GM19468 (cell line): Measurements from ENCODE around the gene CNBD2.
"Not testable (repeated sequence)": the region's sequence is repeated elsewhere in the genome, so short reads cannot be mapped to it uniquely, and the experiment has no call there.

ENCODE experiments used
- ATAC-seq: cut with Tn5 transposase; IDR thresholded peaks from one replicate; pipeline ENCODE4 v1.9.1; 2021; ENCODE audit warnings: mild to moderate bottlenecking, moderate library complexity, moderate number of reproducible peaks; ENCODE audit not compliant: unreplicated experiment; ENCODE audit errors: extremely low read depth

CNBD2 gene

GRCh38 chr20:35967979-35968640 is at the start of gene CNBD2:
TSS of gene CNBD2 (plus strand) at chr20:35968590. CDS start at chr20:35968763, 173 bp downstream.
- no peak for ATAC-seq

- ATAC-seq: no peak
Observed at GRCh38 chr20:35920523-35920922, 47.9 kb upstream of the CNBD2 start.

- ATAC-seq: no peak
Observed at GRCh38 chr20:35929301-35929700, 39.1 kb upstream of the CNBD2 start.

DNA sequence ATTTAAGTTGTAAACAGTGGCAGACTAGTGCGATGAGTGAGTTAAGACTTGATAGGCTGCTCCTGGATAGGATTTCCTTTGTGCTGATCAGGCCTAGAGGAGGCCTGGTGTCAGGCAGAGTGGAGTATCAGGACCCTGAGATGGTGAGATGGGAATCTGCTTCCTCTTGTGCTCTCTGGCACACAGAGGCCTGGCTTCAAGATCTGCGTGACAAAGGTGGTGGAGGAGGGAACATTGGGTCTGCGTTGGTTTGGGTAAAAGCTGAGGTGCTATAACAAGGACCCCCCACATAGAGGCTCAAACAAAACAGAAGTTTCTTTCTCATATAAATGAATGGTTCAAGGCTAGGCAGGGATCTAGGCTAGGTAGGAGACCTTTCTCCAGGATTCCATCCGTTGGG is 34.3 kb upstream of the CNBD2 start:
- ATAC-seq: no peak

- no peak for ATAC-seq
Observed at GRCh38 chr20:35939264-35939663, 29.1 kb upstream of the CNBD2 start.

GRCh38 chr20:35941620-35942019 is 26.8 kb upstream of the CNBD2 start:
- ATAC-seq: no peak

DNA sequence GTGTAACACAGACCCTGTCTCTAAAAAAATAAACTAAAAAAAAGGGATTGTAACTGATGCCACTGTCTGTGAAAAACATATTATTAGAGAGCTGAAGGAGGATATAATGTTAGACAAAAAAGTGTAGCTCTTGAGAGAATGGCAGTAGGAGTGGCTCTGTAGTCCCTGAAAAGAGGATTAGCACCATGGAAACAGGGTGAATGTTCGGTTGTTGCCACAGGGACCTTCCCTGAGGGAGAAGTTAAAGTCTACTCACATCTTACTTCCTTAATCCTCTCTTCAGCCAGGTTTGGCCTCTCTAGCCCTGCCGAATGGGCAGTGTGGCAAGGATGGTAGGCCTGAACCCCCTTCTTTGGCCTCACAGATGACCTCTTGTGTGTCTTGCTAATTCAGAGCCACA is 26.1 kb upstream of the CNBD2 start:
- ATAC-seq: no peak

GRCh38 chr20:35947489-35947888 is 20.9 kb upstream of the CNBD2 start:
- no peak for ATAC-seq

- ATAC-seq: no peak
Observed at GRCh38 chr20:35947907-35948306, 20.5 kb upstream of the CNBD2 start.

DNA sequence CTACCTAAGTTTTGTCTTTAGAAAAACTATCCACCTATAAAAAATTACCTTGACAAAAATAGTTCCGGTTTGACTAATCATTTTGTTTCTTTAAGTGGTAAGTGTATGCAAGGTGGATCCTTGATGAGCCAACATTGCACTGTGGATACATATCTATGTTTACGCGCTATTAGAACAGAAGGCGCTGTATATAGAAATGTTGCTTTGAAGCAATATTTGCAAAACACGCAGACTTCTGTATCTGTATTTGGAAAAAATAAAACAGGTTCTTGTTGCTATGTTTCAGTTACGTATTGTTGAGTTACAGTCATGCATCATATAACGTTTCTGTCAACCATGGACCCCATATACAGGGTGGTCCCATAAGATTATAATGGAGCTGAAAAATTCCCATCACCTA is 18.3 kb upstream of the CNBD2 start:
- no peak for ATAC-seq

DNA sequence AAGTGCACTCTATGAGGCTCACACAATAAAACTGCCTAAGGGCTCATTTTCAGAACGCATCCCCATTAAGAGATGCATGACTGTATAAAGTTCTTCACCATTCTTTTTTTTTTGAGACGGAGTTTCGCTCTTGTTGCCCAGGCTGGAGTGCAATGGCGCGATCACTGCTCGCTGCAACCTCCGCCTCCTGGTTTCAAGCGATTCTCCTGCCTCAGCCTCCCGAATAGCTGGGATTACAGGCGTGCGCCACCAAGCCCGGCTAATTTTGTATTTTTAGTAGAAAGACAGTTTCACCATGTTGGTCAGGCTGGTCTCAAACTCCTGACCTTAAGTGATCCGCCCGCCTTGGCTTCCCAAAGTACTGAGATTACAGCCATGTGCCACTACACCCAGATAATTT is 16.3 kb upstream of the CNBD2 start:
- ATAC-seq: not testable (repeated sequence)

DNA sequence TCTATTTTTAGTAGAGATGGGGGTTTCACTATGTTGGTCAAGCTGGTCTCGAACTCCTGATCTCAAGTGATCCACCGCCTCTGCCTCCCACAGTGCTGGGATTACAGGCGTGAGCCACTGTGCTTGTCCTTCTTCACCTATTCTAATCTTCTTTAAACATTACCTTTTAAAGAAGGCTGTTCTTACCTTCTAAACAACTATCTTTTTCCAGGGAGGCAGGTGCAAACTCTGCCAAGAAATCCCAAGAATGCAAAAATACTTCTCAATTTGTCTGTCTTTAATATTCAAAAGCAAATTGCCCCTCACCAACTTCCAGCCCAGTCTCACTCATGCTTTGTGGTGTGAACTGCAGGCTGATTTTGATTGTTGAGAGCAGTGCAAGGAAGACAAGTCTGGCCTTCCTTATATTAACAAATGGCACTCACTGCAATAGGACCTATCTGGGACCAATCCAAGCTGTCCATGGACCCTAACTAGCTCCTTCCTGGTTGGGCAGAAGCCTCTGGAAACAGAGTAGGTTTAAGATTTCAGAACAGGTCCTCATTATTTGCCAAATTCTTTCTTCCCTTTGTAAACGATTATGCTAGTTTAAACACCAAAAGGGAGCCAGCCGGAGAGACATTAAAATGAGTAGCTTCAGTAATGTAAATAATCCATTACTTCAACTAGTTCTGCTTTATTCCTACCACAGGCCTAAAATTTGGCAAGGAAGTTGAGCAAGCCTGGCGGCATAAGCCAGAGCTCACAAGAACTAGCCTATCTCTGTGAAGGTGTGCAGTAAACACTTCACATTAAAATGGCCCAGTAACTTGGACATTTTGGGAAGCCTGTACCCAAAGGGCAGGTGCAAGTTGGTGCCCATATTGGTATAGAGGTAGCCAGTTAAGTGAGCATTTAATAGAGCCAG is 15.7 kb upstream of the CNBD2 start:
- ATAC-seq: no peak

GRCh38 chr20:35953387-35954199 is 14.8 kb upstream of the CNBD2 start:
- ATAC-seq: no peak

GRCh38 chr20:35954200-35954906 is 14.0 kb upstream of the CNBD2 start, which contains the start of gene SCAND1:
TSS of gene SCAND1 (minus strand) at chr20:35954502. CDS start at chr20:35954284, 218 bp downstream.
- ATAC-seq: peak; percentile 86

DNA sequence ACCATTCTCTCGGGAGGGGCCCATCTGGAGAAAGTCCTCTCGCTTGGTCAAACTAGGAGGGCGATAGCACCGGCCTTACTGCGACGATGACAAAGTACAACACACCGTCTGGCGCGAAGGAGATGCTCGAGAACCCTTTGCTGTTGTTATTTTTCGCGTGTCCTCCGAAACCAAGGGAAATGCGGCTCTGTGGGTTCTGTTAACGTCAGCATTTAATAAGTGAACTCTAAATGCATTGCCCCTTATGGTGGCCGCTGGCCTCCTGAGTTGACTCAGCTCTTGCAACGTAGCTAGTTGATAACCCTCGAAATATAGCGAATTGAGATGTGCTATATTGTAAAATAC is 13.5 kb upstream of the CNBD2 start:
- ATAC-seq: no peak

DNA sequence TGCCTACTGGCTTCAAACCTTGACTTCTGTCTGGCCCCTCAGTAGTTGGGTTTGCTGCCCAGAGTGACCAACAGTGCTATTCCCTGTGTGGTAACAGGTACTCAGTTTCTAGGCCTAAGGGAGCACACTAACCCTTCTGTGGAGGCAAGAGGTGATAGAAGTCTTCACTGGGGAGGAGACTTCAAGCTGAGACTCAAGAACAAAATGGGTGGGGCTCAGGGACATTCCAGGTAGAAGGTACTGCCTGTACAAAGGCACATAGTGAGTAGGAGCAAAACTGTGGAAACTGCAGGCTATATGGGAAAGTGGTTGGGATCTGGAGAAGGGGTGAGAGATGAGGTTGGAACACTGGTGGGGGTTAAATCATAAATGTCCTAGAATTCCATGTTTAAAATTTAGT is 11.8 kb upstream of the CNBD2 start:
- ATAC-seq: no peak

DNA sequence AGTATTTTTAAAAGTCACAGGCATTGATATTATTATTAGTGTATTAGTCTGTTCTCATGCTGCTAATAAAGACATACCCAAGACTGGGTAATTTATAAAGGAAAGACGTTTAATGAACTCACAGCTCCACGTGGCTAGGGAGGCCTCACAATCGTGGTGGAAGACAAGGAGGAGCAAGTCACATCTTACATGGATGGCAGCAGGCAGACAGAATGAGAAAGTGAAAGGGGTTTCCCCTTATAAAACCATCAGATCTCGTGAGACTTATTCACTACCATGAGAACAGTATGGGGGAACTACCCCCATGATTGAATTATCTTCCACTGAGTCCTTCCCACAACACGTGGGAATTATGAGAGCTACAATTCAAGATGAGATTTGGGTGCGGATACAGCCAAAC is 9.1 kb upstream of the CNBD2 start:
- not testable (repeated sequence) for ATAC-seq

- ATAC-seq: no peak
Observed at GRCh38 chr20:35963878-35964277, 4.5 kb upstream of the CNBD2 start.

DNA sequence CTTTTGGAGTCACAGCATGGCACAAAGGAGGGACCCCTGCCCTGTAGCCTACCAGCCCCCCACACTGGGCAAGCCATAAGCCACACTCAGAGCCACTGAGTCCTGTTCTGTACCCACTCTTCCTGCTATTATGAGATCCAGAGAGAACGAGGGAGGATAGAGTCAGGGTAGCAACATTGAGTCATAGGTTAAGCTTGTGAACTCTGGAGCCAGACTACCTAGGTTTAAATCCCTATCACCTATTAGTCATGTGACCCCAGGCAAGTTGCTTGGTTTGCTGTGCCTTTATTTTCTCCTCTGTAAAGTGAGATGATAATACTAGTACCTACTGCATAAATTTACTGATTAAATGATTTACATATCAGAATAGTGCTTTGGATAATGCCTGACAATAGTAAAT is 540 bp downstream of the CNBD2 start:
- ATAC-seq: no peak

DNA sequence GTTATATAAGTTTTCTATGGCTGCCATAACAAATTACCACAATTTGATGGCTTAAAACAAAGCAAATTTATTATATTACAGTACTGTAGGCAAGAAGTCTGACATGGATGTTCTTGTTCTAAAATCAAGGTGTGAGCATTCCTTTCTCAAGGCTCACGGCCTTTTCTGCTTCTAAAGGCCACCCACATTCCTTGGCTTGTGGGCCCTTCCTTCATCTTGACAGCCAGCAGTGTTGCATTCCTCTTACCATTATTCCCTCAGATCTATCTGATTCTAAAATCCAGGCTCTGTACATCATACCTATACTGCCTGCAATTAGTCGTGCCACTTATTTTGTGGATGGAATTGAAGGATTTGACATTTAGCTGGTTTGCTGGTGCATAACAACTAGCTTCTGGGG is 3.6 kb downstream of the CNBD2 start:
- no peak for ATAC-seq
